K562 treated with DMSO at 1 percent for 4 hours (cell line): ENCODE measurements around the gene MOB1B. TPM values are rescaled to one million over a fixed set of nuclear protein-coding genes. Genes with fewer than 3 reads are reported as not detected.

Experiments
- total RNA-seq: library from RNA; unstranded; fragments of 300-600 nt; gene quantifications from 2 replicates; pipeline ENCODE4 v1.2.3, GENCODE V29; 2022; ENCODE audit not compliant: insufficient read depth

Gene MOB1B
- total RNA-seq, result 11.6 and 14.4 TPM in 2 replicates

GRCh38 chr4:70901984-70902576 lies at the start of gene MOB1B:
Gene MOB1B, plus strand, starts transcription at chr4:70902369. Its CDS starts 168 bp downstream, at chr4:70902537.

GRCh38 chr4:70993181-70994068 lies 91.3 kb downstream of the MOB1B start, which contains the start of gene DCK:
Gene DCK, plus strand, starts transcription at chr4:70993649. Its CDS starts 187 bp downstream, at chr4:70993836.

Other genes starting within 250 kb of the MOB1B start
- gene JCHAIN, start 235.9 kb upstream of the MOB1B start, total RNA-seq, result not detected in 2 replicates
- 16.2 and 19.0 TPM in 2 replicates for gene UTP3, start 213.8 kb upstream of the MOB1B start, total RNA-seq
- gene RUFY3, start 180.4 kb upstream of the MOB1B start, total RNA-seq, result 24.5 and 24.9 TPM in 2 replicates
- 33.0 and 35.1 TPM in 2 replicates for gene GRSF1, start 62.5 kb upstream of the MOB1B start, total RNA-seq
- 13.6 and 14.6 TPM in 2 replicates for gene DCK, start 91.3 kb downstream of the MOB1B start, total RNA-seq